Glutamatergic neuron (in vitro differentiated cells): ENCODE data around the gene SMG6. TPM values are rescaled to one million over a fixed set of nuclear protein-coding genes. Genes with fewer than 3 reads are reported as not detected.

Experiments used
- DNase-seq: peaks from one replicate; pipeline ENCODE4 v3.0.0; 2022
- H3K27ac Mint-ChIP-seq: one replicate; pipeline ENCODE4 v1.8.0; 2020; ENCODE audit warnings: mild to moderate bottlenecking, mixed read lengths, inconsistent platforms; ENCODE audit not compliant: unreplicated experiment
- H3K27me3 Mint-ChIP-seq: one replicate; pipeline ENCODE4 v1.8.0; 2020; ENCODE audit warnings: mild to moderate bottlenecking, moderate library complexity, mixed read lengths, inconsistent platforms; ENCODE audit not compliant: unreplicated experiment
- H3K36me3 Mint-ChIP-seq: one replicate; pipeline ENCODE4 v1.8.0; 2020; ENCODE audit warnings: mild to moderate bottlenecking, mixed read lengths, inconsistent platforms; ENCODE audit not compliant: unreplicated experiment
- H3K4me1 Mint-ChIP-seq: one replicate; pipeline ENCODE4 v1.8.0; 2020; ENCODE audit warnings: mild to moderate bottlenecking, low read depth, mixed read lengths, inconsistent platforms; ENCODE audit not compliant: unreplicated experiment
- H3K4me3 Mint-ChIP-seq: one replicate; pipeline ENCODE4 v1.8.0; 2020; ENCODE audit warnings: mild to moderate bottlenecking, mixed read lengths, inconsistent platforms; ENCODE audit not compliant: unreplicated experiment
- H3K9me3 Mint-ChIP-seq: one replicate; pipeline ENCODE4 v1.8.0; 2020; ENCODE audit warnings: mild to moderate bottlenecking, moderate library complexity, mixed read lengths, inconsistent platforms; ENCODE audit not compliant: unreplicated experiment
- total RNA-seq: library from RNA; stranded (reverse); fragmentation: NEBNext Ultra II Directional; extraction: Animal tissue kit (Norgen Biotek cat#: 25700); gene quantifications from one replicate; pipeline ENCODE4 v1.2.1, GENCODE V29; 2021; ENCODE audit not compliant: unreplicated experiment
- TF ChIP-seq, protein P1 (sequence below): fragments of 200-600 bp; sonication (generic); IDR thresholded peaks from one replicate; pipeline ENCODE4 v1.5.0; 2021; ENCODE audit not compliant: partially characterized antibody, unreplicated experiment

The SMG6 gene
- total RNA-seq, 1 donor from 2014 or later: 42.7 TPM

DNA sequence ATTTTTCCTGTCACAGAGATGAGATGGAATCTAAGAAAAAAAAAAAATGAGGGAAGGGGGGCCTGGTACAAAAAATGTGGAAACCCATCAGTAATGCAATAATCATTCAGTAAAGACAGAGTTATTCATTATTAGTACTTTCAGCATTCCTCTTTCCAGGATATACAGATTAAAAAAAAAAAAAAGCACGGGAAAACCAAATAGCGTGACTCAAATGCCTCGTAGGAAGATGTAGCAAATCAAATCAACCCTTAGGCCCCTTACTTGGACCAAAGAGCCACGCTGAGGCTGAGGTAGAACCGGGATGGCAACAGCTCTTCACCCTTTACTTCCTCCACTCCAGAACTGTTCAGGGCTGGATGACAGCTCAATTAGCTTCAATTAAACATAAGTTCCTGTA is 52.5 kb downstream of the SMG6 start:
- H3K27me3 Mint-ChIP-seq: peaks cover 5% of the 10 kb centered on the region
- DNase-seq: no peak
- H3K36me3 Mint-ChIP-seq: peaks cover 11% of the 10 kb centered on the region
- no peak overlapping the region for H3K4me3 Mint-ChIP-seq
- H3K9me3 Mint-ChIP-seq: no peaks in the 10 kb centered on the region
- peaks cover 2% of the 10 kb centered on the region for H3K4me1 Mint-ChIP-seq
- TF ChIP-seq, protein P1, sequence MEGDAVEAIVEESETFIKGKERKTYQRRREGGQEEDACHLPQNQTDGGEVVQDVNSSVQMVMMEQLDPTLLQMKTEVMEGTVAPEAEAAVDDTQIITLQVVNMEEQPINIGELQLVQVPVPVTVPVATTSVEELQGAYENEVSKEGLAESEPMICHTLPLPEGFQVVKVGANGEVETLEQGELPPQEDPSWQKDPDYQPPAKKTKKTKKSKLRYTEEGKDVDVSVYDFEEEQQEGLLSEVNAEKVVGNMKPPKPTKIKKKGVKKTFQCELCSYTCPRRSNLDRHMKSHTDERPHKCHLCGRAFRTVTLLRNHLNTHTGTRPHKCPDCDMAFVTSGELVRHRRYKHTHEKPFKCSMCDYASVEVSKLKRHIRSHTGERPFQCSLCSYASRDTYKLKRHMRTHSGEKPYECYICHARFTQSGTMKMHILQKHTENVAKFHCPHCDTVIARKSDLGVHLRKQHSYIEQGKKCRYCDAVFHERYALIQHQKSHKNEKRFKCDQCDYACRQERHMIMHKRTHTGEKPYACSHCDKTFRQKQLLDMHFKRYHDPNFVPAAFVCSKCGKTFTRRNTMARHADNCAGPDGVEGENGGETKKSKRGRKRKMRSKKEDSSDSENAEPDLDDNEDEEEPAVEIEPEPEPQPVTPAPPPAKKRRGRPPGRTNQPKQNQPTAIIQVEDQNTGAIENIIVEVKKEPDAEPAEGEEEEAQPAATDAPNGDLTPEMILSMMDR: no peak
- H3K27ac Mint-ChIP-seq: no peak overlapping the region

DNA sequence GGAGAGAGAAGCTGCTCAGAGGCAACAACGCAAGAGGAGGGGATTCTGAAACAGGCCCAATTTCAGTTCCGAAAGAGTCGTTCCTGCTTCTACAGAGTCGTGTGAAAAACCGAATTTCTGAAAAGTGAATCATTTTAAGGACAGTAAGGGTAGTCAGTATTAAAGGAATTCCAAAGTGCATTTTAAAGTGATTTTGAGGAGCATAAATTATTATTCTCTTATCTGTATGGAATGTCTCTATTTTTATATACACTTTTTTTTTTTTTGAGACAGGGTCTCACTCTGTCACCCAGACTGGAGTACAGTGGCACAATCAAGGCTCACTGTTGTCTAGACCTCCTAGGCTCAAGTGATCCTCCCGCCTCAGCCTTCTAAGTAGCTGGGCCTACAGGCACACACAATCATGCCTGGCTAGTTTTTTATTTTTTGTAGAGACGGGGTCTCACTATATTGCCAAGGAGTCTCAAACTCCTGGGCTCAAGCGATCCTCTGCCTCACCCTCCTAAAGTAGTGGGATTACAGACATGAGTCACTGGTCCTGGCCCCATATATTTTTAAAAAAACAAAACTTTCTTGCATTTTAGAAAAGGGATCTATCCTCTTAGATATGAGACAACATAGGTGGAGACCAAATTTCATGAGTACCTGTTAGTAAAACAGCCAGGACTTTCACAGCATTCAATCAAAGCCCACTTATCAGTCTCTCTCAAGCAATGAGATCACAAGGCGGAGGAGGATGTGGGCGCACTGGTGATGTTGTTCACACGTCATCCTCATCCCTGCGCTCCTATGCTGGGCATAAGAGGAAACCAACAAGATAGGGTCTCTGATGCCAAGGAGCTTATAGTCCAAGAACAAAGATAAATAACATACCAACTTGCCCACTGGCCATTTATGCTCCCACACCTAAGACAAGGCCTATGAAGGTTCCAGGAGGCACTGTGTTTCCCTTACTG is 53.2 kb downstream of the SMG6 start:
- peaks cover 2% of the 10 kb centered on the region for H3K4me1 Mint-ChIP-seq
- peaks cover 11% of the 10 kb centered on the region for H3K36me3 Mint-ChIP-seq

DNA sequence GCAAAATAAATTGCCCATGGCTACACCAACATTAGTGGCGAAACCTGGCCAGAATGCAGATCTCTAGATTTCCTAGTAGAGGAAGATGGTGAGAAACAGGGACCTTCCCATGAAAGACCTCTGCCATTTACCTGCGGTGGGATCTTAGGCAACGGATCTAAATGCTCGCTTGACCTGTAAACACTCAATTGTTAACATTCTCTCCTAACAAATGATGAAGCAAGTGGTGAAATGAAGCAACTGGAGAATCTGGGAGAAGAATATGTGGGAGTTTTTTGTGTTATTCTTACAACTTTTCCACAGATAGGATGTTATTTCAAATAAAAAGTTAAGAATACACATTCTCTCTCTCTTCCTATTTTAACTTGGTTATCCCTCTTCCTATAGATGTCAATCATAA is 56.6 kb downstream of the SMG6 start:
- TF ChIP-seq, protein P1: no peak
- no peak for DNase-seq
- Mint-ChIP-seq H3K9me3 (peaks cover under 1% of the 10 kb centered on the region), H3K4me3 (no peak overlapping the region), H3K36me3 (peaks cover 4% of the 10 kb centered on the region), H3K4me1 (peaks cover 16% of the 10 kb centered on the region), H3K27me3 (no peaks in the 10 kb centered on the region), H3K27ac (no peak overlapping the region)

More for the DNA sequence above, 53.2 kb downstream of the SMG6 start:
- TF ChIP-seq, protein P1: no peak
- DNase-seq: no peak
- H3K27ac Mint-ChIP-seq: no peak overlapping the region
- H3K9me3 Mint-ChIP-seq: no peaks in the 10 kb centered on the region
- H3K4me3 Mint-ChIP-seq: no peak overlapping the region
- peaks cover 5% of the 10 kb centered on the region for H3K27me3 Mint-ChIP-seq

DNA sequence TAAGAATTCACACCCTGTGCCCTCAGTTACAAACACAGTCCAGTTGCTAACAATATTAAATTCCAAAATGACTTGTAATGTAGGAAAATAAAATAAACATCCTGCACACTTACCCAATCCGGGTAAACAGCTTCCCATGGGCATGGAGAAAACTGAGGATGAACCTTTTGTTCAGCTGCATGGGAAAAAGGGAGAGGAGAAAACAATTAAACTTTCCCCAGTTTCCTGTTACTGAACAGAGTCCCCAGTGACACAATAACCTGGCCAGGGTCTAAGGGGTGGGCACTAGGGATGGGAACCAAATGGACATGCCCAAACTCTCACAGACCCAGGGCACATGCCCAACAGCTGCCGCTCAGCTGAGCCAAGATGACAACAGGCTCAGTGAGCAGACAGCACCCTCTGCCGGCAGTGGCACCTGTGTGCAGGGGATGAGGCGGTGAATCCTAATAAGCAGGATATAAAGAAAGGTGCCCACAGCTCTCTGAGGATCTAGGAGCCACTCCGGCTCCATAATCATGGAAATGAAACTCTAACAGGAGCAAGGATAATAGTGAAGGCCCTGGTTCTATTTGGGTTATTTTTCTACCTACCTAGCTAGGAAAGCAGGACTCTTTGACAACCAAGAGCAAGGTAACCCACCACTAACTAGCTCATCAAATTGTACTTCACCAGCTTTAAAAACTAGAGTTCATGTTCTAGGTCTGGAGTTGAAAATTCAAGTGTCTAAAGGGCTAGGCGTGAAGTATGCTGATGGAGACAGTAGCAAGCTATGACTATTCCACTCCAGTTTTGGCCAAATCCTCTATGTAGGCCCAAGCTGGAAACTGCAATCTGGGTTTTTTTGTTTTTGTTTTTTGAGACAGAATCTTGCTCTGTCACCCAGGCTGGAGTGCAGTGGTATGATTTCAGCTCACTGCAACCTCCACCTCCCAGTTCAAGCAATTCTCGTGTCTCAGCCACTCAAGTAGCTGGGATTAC is 58.8 kb downstream of the SMG6 start:
- TF ChIP-seq, protein P1: peak; percentile 95
- H3K27ac Mint-ChIP-seq: peak overlapping the region; percentile 60
- H3K9me3 Mint-ChIP-seq: peaks cover 1% of the 10 kb centered on the region
- DNase-seq: peak; percentile 87
- H3K27me3 Mint-ChIP-seq: peaks cover 2% of the 10 kb centered on the region
- no peaks in the 10 kb centered on the region for H3K36me3 Mint-ChIP-seq
- H3K4me1 Mint-ChIP-seq: peaks cover 28% of the 10 kb centered on the region
- H3K4me3 Mint-ChIP-seq: no peak overlapping the region
